K562 (cell line): Measurements from ENCODE around the gene UCK1. TPM values are rescaled to one million over a fixed set of nuclear protein-coding genes. Genes with fewer than 3 reads are reported as not detected.

ENCODE experiments used
- ATAC-seq: fragments of 200-7000 bp; cut with Tn5 transposase; 3 replicates; pipeline ENCODE4 v1.9.1; 2020; ENCODE audit warnings: moderate library complexity
- BruUV-seq: library from RNA; stranded (reverse); fragments of 400-500 nt; replicated peaks from 2 replicates; lab custom pipeline; 2021; lab: Mats Ljungman, UMichigan
- CTCF ChIA-PET: fragments of 300-600 bp; formaldehyde crosslinking; extraction: SDS; loops from one replicate; lab custom pipeline; 2021; ENCODE audit warnings: low intra/inter-chr PET ratio; lab: Yijun Ruan, JAX
- POLR2A ChIA-PET: fragments of 300-600, 350-650 bp; sonication (Branson Sonifier 250); formaldehyde crosslinking; extraction: SDS; loops from one replicate; lab custom pipeline; 2021; ENCODE audit warnings: antibody characterized with exemption, inconsistent platforms; lab: Yijun Ruan, JAX
- DNase-seq, 4 experiments: peaks; one replicate each; pipeline versions ENCODE4 v3.0.0 to v3.0.0-alpha.2; 2011 to 2018; ENCODE audit warnings: low spot score in 3 of 4, mixed read lengths in 3 of 4; ENCODE audit errors: extremely low read depth in 1 of 4
- FAIRE-seq: peaks from 2 replicates; lab custom pipeline; 2011; peaks lifted over from hg19 to GRCh38; lab: Jason Lieb, UNC
- H2AFZ ChIP-seq: 2 replicates; pipeline ENCODE4 v1.6.0; 2011; ENCODE audit warnings: low read depth, low read length, control low read depth, inconsistent platforms
- H3K27ac ChIP-seq: fragments of 200-600 bp; 3 replicates; pipeline ENCODE4 v1.8.0; 2011; ENCODE audit warnings: low read depth, mild to moderate bottlenecking, control low read depth, inconsistent platforms, low read length, moderate library complexity, mixed read lengths; ENCODE audit errors: extremely low read depth
- H3K27me3 ChIP-seq, 2 experiments: fragments of 300-600 bp in 1 of 2; 2 replicates in 1 of 2; 3 replicates in 1 of 2; pipeline versions ENCODE4 v1.6.0 to v1.8.0; 2011; ENCODE audit warnings: inconsistent platforms in 2 of 2, low read length in 2 of 2, mild to moderate bottlenecking in 1 of 2, mixed read lengths in 1 of 2, moderate library complexity in 1 of 2; ENCODE audit not compliant: control insufficient read depth in 2 of 2, insufficient read depth in 2 of 2
- H3K36me3 ChIP-seq: fragments of 300-600 bp; 3 replicates; pipeline ENCODE4 v1.8.0; 2011; ENCODE audit warnings: mild to moderate bottlenecking, low read length, inconsistent platforms; ENCODE audit not compliant: control insufficient read depth, insufficient read depth
- H3K4me1 ChIP-seq, 2 experiments: fragments of 200-600 bp in 1 of 2; replicated peaks in 1 of 2; 2 replicates in 1 of 2; 3 replicates in 1 of 2; pipeline versions ENCODE4 v1.5.1 to v1.8.0; 2011; ENCODE audit warnings: inconsistent platforms in 2 of 2, low read length in 2 of 2, mild to moderate bottlenecking in 1 of 2, mixed read lengths in 1 of 2, moderate library complexity in 1 of 2; ENCODE audit not compliant: control insufficient read depth in 2 of 2, insufficient read depth in 2 of 2
- H3K4me2 ChIP-seq: 2 replicates; pipeline ENCODE4 v1.6.1; 2011; ENCODE audit warnings: low read length, control low read depth, inconsistent platforms, mixed read lengths; ENCODE audit not compliant: insufficient read depth
- H3K4me3 ChIP-seq: fragments of 200-600 bp; sonication (generic), shearing (Covaris generic); 2 replicates; pipeline ENCODE4 v1.5.1; 2016; ENCODE audit warnings: control low read depth, inconsistent platforms
- H3K79me2 ChIP-seq: fragments of 200-600 bp; 3 replicates; pipeline ENCODE4 v1.8.0; 2011; ENCODE audit warnings: low read length, inconsistent platforms; ENCODE audit not compliant: control insufficient read depth, insufficient read depth
- H3K9ac ChIP-seq, 2 experiments: 2 replicates each; pipeline versions ENCODE4 v1.6.0 to v1.6.1; 2011; ENCODE audit warnings: low read depth in 2 of 2, low read length in 2 of 2, control low read depth in 1 of 2, inconsistent platforms in 1 of 2, mild to moderate bottlenecking in 1 of 2, mixed read lengths in 1 of 2; ENCODE audit not compliant: insufficient read depth in 1 of 2
- H3K9me1 ChIP-seq: one replicate; pipeline ENCODE4 v1.6.0; 2011; ENCODE audit warnings: inconsistent platforms, mild to moderate bottlenecking, low read length, moderate library complexity; ENCODE audit not compliant: control insufficient read depth, insufficient read depth
- H3K9me3 ChIP-seq: replicated peaks from 2 replicates; pipeline ENCODE4 v1.5.1; 2011; ENCODE audit warnings: low read depth, low read length, inconsistent platforms; ENCODE audit not compliant: control insufficient read depth, insufficient read depth
- H4K20me1 ChIP-seq: replicated peaks from 2 replicates; pipeline ENCODE4 v1.6.1; 2011; ENCODE audit warnings: low read length, inconsistent platforms, mixed read lengths; ENCODE audit not compliant: control insufficient read depth, insufficient read depth
- ATF1 ChIP-seq, 2 experiments: fragments of 450-650 bp in 1 of 2; IDR thresholded peaks; 2 replicates each; pipeline ENCODE4 v1.6.1; 2016; ENCODE audit warnings: missing compliant biosample characterization in 1 of 2, missing genetic modification characterization in 1 of 2
- CBFA2T3 ChIP-seq: fragments of 450-650 bp; IDR thresholded peaks from 2 replicates; pipeline ENCODE4 v1.6.1; 2017
- DNMT1 ChIP-seq: fragments of 450-650 bp; IDR thresholded peaks from 2 replicates; pipeline ENCODE4 v1.6.1; 2016; ENCODE audit warnings: antibody characterized with exemption, mild to moderate bottlenecking
- ESRRA ChIP-seq: fragments of 450-650 bp; IDR thresholded peaks from 2 replicates; pipeline ENCODE4 v1.6.1; 2014; ENCODE audit warnings: low read depth, mild to moderate bottlenecking, moderate library complexity, borderline replicate concordance
- FOXJ2 ChIP-seq: fragments of 200-800 bp; sonication (Bioruptor generic); IDR thresholded peaks from 2 replicates; pipeline ENCODE4 v1.6.1; 2016; ENCODE audit warnings: missing genetic modification characterization, missing compliant biosample characterization
- MAZ ChIP-seq, 2 experiments: fragments of 450-650 bp in 1 of 2; sonication (generic) in 1 of 2; formaldehyde crosslinking; IDR thresholded peaks in 1 of 2; conservative IDR thresholded peaks in 1 of 2; 2 replicates each; pipeline versions ENCODE4 v1.4.0 to v1.5.0; 2020; ENCODE audit warnings: mild to moderate bottlenecking in 1 of 2, missing genetic modification reagents in 1 of 2
- PHB ChIP-seq: fragments of 250-450 bp; sonication (Bioruptor Pico); IDR thresholded peaks from 2 replicates; pipeline ENCODE4 v1.5.0; 2021
- RBM39 ChIP-seq: fragments of 200-400 bp; formaldehyde crosslinking; optimal IDR thresholded peaks from 2 replicates; pipeline ENCODE3; 2018; ENCODE audit warnings: low read depth, low read length
- ZFP36 ChIP-seq: fragments of 150-350 bp; IDR thresholded peaks from 2 replicates; pipeline ENCODE4 v1.6.1; 2018; ENCODE audit warnings: low read length, low read depth; ENCODE audit not compliant: partially characterized antibody
- ZNF274 ChIP-seq: IDR thresholded peaks from 2 replicates; pipeline ENCODE4 v1.6.1; 2011; ENCODE audit warnings: low read depth, mild to moderate bottlenecking, low read length, moderate library complexity, borderline replicate concordance
- ZNF507 ChIP-seq: conservative IDR thresholded peaks from 2 replicates; pipeline ENCODE4 v1.6.1; 2017; ENCODE audit warnings: missing genetic modification characterization, missing compliant biosample characterization
- ZNF696 ChIP-seq: fragments of 250-450 bp; sonication (Bioruptor Pico); conservative IDR thresholded peaks from 2 replicates; pipeline ENCODE4 v1.4.0; 2020; ENCODE audit warnings: mild to moderate bottlenecking, moderate library complexity
- ZNF75A ChIP-seq: fragments of 450-650 bp; formaldehyde crosslinking; IDR thresholded peaks from 2 replicates; pipeline ENCODE4 v1.4.0; 2020; ENCODE audit warnings: mild to moderate bottlenecking
- WGBS: fragments of 100-300 bp; shearing (Covaris generic); methylation state at CpG from one replicate; pipeline ENCODE4 v1.1.6; 2016; ENCODE audit warnings: low coverage, mixed read lengths; ENCODE audit not compliant: insufficient coverage; ENCODE audit errors: missing lambda C conversion rate; 5-methylcytosine and 5-hydroxymethylcytosine counted together
- in situ Hi-C: fragments of 300-500 bp; cut with MboI; formaldehyde crosslinking; loops from 4 replicates; pipeline ENCODE4 v1.15.0; 2018; ENCODE audit warnings: inconsistent platforms, mixed read lengths
- intact Hi-C: fragments of 100-400 bp; cut with micrococcal nuclease; formaldehyde crosslinking; loops from 2 replicates; pipeline ENCODE4 v1.14.2; 2022
- polyA plus RNA-seq, 8 experiments: library from polyadenylated mRNA; depleted of rRNA in 4 of 8; stranded (reverse) in 5 of 8; unstranded in 3 of 8; fragments of >200 nt; fragmentation: Nextera tagmentation in 2 of 8; fragmentation: Illumina TruSeq in 1 of 8; extraction: Ambion mirVana in 2 of 8; extraction: Trizol in 1 of 8; gene quantifications; 2 replicates each; pipeline versions ENCODE4 v1.2.1 to v1.2.3, GENCODE V29; 2011 to 2014; ENCODE audit warnings: inconsistent platforms in 1 of 8, missing spikeins in 1 of 8
- total RNA-seq, 7 experiments: library from RNA; depleted of rRNA in 6 of 7; stranded (reverse); fragments of >200 nt in 6 of 7; fragmentation: Illumina TruSeq in 2 of 7; extraction: Trizol in 2 of 7; gene quantifications; 2 replicates each; pipeline versions ENCODE4 v1.2.1 to v1.2.3, GENCODE V29; 2011 to 2021; ENCODE audit warnings: low replicate concordance in 1 of 7
- TF ChIP-seq, protein P1 (sequence below): fragments of 250-450 bp; sonication (Bioruptor Pico); IDR thresholded peaks from 2 replicates; pipeline ENCODE4 v1.8.0; 2021; ENCODE audit warnings: borderline replicate concordance, mild to moderate bottlenecking, moderate library complexity; ENCODE audit not compliant: poor library complexity, severe bottlenecking
- TF ChIP-seq, protein P2 (sequence below), 2 experiments: IDR thresholded peaks; 2 replicates each; pipeline ENCODE4 v1.6.1; 2011; ENCODE audit warnings: borderline replicate concordance in 1 of 2, control low read depth in 1 of 2, low read depth in 1 of 2, low read length in 1 of 2, mild to moderate bottlenecking in 1 of 2, mixed read lengths in 1 of 2, moderate library complexity in 1 of 2; ENCODE audit not compliant: insufficient read depth in 1 of 2, insufficient read length in 1 of 2, poor library complexity in 1 of 2, severe bottlenecking in 1 of 2; ENCODE audit errors: extremely low read depth in 1 of 2

The UCK1 gene
- total and polyA plus RNA-seq, 9 of the 15 experiments (the other 6 are each of a cell fraction or from before 2014, with no cell fraction given) = 0.27 to 27.5 (median 16.1) TPM

DNA sequence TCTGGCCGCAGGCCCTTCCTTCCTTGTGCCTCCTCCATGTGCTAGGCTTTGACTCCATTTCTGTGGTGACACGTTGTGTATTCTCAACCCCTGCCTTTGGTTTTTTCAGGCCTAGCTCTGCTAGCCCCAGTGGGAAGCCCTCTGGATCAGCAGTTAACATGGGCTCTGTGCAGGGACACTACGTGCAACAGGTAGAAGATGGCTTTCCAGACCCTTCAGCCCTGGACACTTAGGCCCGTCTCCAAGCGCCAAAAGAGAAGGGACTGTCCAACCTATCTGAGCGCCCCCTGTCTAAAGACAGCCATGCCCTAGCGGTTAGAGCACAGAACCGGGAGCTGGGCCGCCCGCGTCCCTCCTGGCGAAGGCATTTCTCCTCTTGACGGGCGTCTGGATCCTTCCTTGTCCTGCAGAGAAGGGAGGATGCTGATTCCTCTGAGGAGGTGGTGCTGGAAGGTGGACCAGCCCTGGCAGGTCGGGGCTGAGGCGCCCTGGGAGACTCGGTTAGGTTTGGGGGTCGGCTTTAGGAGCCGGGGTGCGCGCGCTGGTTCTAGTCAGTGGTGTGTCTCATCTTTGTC is 36.7 kb downstream of the UCK1 start (continued):
- no peak for TF ChIP-seq RBM39

DNA sequence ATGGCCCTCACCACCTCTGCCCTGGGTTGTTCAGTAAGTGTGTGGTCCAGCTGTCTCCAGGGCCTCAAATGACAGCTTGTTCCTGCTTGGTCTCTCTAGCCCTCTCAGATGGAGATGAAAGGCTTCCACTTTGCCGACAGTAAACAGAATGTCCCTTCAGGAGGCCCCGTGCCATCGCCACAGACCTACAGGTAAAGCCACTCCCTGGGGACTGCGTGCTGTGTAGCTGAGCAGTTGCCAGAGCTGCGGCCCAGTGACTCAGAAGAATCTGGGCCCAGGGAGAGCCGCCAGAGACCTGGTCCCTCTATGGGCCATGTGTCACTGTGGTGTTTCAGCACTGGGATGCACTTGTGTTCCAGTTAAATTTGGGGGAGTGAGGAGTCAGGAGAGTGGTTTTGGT is 39.0 kb downstream of the UCK1 start:
- no peak overlapping the region for H2AFZ ChIP-seq
- no peak overlapping the region for H3K4me3 ChIP-seq
- POLR2A ChIA-PET = interaction anchor here (1.2 to 3.0 kb wide), 2 partner anchors 8 to 12 kb away, joined by 3 to 12 read pairs; no protein-coding TSS in a partner anchor
- no peak for ATAC-seq
- no peaks in the 10 kb centered on the region for H3K79me2 ChIP-seq
- peaks cover 99% of the 10 kb centered on the region for H3K36me3 ChIP-seq
- no peaks in the 10 kb centered on the region for H3K9me3 ChIP-seq
- H4K20me1 ChIP-seq = peaks cover 14% of the 10 kb centered on the region
- BruUV-seq = no TSS peak
- in situ Hi-C loops = no loop called here
- no peaks in the 10 kb centered on the region for H3K27me3 ChIP-seq
- intact Hi-C loops = no loop called here
- CTCF ChIA-PET = no interaction called here
- no peak for FAIRE-seq
- no peak overlapping the region for H3K4me2 ChIP-seq
- no peak overlapping the region for H3K27ac ChIP-seq
- DNase-seq = no peak
- TF ChIP-seq DNMT1 (no peak), ZNF696 (CRISPR knock-in tag) (no peak), ZFP36 (no peak), ESRRA (no peak), PHB (CRISPR knock-in tag) (no peak), ZNF274 (no peak), ZNF75A (no peak), MAZ (CRISPR knock-in tag; conservative IDR thresholded peaks at IDR 0.05 in 1 of 2, IDR thresholded peaks at IDR 0.05 in 1 of 2) (no peak), CBFA2T3 (no peak), FOXJ2 (tag) (no peak), ATF1 (CRISPR knock-in tag; IDR thresholded peaks at IDR 0.05) (no peak), ATF1 (tag; IDR thresholded peaks at IDR 0.05) (no peak), ZNF507 (tag) (no peak)
- TF ChIP-seq, protein P1, sequence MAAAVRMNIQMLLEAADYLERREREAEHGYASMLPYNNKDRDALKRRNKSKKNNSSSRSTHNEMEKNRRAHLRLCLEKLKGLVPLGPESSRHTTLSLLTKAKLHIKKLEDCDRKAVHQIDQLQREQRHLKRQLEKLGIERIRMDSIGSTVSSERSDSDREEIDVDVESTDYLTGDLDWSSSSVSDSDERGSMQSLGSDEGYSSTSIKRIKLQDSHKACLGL (CRISPR knock-in tag) = no peak
- TF ChIP-seq, protein P2, sequence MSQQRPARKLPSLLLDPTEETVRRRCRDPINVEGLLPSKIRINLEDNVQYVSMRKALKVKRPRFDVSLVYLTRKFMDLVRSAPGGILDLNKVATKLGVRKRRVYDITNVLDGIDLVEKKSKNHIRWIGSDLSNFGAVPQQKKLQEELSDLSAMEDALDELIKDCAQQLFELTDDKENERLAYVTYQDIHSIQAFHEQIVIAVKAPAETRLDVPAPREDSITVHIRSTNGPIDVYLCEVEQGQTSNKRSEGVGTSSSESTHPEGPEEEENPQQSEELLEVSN (IDR thresholded peaks at IDR 0.05; ENCODE audit: borderline replicate concordance in 1 of 2, extremely low read depth in 1 of 2, insufficient read depth in 1 of 2, insufficient read length in 1 of 2, low read depth in 1 of 2, low read length in 1 of 2, poor library complexity in 1 of 2, severe bottlenecking in 1 of 2) = no peak
- TF ChIP-seq, all 486 proteins: peak for 0
- Histone ChIP-seq H3K9me1 (peaks cover 4% of the 10 kb centered on the region), H3K9ac (no peak overlapping the region), H3K4me1 (no peaks in the 10 kb centered on the region)
- 92% methylated on average over 5 of the region's 6 CpGs for WGBS
